ENCODE data around the gene USP21. TPM values are rescaled to one million over a fixed set of nuclear protein-coding genes. Genes with fewer than 3 reads are reported as not detected.

Gene USP21
- total and polyA plus RNA-seq, 9 of the 15 experiments (the other 6 are each of a cell fraction or from before 2014, with no cell fraction given): 4.9 to 52.4 (median 21.6) TPM

DNA sequence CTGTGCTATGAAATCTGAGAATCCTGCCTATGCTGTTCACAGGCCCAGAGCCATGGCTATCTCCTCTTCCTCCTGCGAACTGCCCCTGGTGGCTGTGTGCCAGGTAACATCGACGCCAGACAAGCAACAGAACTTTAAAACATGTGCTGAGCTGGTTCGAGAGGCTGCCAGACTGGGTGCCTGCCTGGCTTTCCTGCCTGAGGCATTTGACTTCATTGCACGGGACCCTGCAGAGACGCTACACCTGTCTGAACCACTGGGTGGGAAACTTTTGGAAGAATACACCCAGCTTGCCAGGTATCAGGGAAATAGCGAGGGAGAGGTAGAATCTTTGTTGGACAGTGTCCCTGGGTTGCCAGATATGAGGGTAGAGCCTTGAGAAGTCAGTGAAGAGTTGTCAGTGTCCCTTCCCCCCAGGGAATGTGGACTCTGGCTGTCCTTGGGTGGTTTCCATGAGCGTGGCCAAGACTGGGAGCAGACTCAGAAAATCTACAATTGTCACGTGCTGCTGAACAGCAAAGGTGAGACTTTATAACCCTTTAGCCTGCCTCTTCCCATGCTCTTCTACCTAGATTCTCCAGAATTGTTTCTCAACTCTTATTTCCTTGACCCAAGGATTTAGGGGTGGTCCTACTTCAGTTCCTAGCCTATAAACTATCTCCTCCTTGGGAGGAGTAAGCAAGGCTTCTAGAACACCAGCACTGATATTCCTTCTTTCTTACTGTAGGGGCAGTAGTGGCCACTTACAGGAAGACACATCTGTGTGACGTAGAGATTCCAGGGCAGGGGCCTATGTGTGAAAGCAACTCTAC is 40.0 kb upstream of the USP21 start (continued):
- peak; percentile 24; the same call in 1 of the 2 replicates for TF ChIP-seq ZNF609 (CRISPR knock-in tag; IDR thresholded peaks at IDR 0.05; ENCODE audit: borderline replicate concordance)
- TF ChIP-seq ETS1 (conservative IDR thresholded peaks at IDR 0.05; ENCODE audit: control insufficient read depth, low read depth, low read length): no peak
- TF ChIP-seq ZNF431 (CRISPR knock-in tag; IDR thresholded peaks at IDR 0.05): no peak
- TF ChIP-seq, protein P1, sequence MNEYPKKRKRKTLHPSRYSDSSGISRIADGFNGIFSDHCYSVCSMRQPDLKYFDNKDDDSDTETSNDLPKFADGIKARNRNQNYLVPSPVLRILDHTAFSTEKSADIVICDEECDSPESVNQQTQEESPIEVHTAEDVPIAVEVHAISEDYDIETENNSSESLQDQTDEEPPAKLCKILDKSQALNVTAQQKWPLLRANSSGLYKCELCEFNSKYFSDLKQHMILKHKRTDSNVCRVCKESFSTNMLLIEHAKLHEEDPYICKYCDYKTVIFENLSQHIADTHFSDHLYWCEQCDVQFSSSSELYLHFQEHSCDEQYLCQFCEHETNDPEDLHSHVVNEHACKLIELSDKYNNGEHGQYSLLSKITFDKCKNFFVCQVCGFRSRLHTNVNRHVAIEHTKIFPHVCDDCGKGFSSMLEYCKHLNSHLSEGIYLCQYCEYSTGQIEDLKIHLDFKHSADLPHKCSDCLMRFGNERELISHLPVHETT (CRISPR knock-in tag; conservative IDR thresholded peaks at IDR 0.05 in 1 of 2, IDR thresholded peaks at IDR 0.05 in 1 of 2): no peak
- TF ChIP-seq NR1H2 (CRISPR knock-in tag; IDR thresholded peaks at IDR 0.05): no peak
- TF ChIP-seq FUS (optimal IDR thresholded peaks at IDR 0.05; ENCODE audit: low read depth, low read length): no peak
- no peak for TF ChIP-seq DNMT1 (IDR thresholded peaks at IDR 0.05)
- no peak for TF ChIP-seq ZKSCAN8 (CRISPR knock-in tag; IDR thresholded peaks at IDR 0.05)
- TF ChIP-seq ZNF354B (CRISPR knock-in tag; IDR thresholded peaks at IDR 0.05): no peak
- no peak for TF ChIP-seq SP1 (CRISPR knock-in tag; IDR thresholded peaks at IDR 0.05)
- TF ChIP-seq POU5F1 (IDR thresholded peaks at IDR 0.05; ENCODE audit: borderline replicate concordance, low read depth, low read length, partially characterized antibody): no peak
- no peak for TF ChIP-seq ARID3B (CRISPR knock-in tag; IDR thresholded peaks at IDR 0.05; ENCODE audit: borderline replicate concordance)
- no peak for TF ChIP-seq ZNF699 (CRISPR knock-in tag; IDR thresholded peaks at IDR 0.05; ENCODE audit: insufficient replicate concordance)
- no peak for TF ChIP-seq NONO (IDR thresholded peaks at IDR 0.05; ENCODE audit: low read depth in 2 of 2, low read length in 1 of 2)
- TF ChIP-seq, protein P2, sequence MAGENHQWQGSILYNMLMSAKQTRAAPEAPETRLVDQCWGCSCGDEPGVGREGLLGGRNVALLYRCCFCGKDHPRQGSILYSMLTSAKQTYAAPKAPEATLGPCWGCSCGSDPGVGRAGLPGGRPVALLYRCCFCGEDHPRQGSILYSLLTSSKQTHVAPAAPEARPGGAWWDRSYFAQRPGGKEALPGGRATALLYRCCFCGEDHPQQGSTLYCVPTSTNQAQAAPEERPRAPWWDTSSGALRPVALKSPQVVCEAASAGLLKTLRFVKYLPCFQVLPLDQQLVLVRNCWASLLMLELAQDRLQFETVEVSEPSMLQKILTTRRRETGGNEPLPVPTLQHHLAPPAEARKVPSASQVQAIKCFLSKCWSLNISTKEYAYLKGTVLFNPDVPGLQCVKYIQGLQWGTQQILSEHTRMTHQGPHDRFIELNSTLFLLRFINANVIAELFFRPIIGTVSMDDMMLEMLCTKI (IDR thresholded peaks at IDR 0.05; ENCODE audit: partially characterized antibody): no peak
